ENCODE data around the gene ARHGAP25.
A peak's percentile ranks its signal among the peaks of the same experiment; 100 is the strongest.

The ARHGAP25 gene

DNA sequence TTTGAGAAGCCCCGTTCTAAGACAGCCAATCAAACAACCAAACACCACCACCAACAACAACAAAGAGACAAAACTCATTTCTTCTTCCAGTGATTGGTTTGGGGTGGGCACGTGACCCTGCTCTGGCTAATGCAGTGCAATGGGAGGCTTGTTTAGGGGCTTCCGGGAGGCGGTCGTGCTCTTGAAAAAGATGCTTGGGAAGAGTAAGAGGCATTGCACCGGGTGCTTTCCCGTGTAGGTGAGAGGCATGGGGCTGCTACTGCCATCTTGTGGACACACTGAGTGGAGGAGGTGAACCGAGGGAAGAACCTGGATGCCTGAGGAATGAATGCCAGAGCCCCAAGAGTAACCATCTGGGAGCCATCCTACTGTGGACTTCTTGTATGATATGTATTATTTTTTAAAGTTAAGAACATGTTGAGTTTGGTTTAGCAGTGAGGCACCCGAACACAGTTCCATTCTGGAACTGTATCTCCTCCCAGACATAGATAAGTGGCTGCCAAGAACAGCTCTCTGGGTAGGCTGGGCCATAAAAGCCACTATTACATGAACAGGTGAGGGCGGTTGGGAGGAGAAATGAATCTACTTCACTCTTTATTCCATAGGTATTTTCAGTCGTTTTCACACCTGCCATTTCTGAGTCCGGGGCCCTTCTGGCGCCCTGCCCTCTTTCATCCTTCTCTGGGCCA is 19.1 kb upstream of the ARHGAP25 start:
- peaks cover 0 to 24% (median 11%) of the 10 kb centered on the region in 11 experiments; a peak in 12 of 22 replicates for H3K9me3 ChIP-seq (replicated peaks in 1 of 11)
- peak overlapping the region; percentile 66 to 97 (median 81) for H3K4me2 ChIP-seq
- H3K36me3 ChIP-seq: no peaks in the 10 kb centered on the region
- peak overlapping the region; percentile 7 to 58 (median 41); a peak in 13 of 20 replicates for H3K4me3 ChIP-seq
- H3K27me3 ChIP-seq: no peaks in the 10 kb centered on the region
- H3K27ac ChIP-seq: peak overlapping the region; percentile 78 to 97 (median 90)
- peaks cover 53 to 67% (median 57%) of the 10 kb centered on the region in 10 experiments for H3K4me1 ChIP-seq
- peak overlapping the region; percentile 59 to 85 (median 75) for H3K9ac ChIP-seq
- TF ChIP-seq Cebpa-rat (IDR thresholded peaks at IDR 0.05): no peak
- no peaks in the 10 kb centered on the region for H4K20me1 ChIP-seq

DNA sequence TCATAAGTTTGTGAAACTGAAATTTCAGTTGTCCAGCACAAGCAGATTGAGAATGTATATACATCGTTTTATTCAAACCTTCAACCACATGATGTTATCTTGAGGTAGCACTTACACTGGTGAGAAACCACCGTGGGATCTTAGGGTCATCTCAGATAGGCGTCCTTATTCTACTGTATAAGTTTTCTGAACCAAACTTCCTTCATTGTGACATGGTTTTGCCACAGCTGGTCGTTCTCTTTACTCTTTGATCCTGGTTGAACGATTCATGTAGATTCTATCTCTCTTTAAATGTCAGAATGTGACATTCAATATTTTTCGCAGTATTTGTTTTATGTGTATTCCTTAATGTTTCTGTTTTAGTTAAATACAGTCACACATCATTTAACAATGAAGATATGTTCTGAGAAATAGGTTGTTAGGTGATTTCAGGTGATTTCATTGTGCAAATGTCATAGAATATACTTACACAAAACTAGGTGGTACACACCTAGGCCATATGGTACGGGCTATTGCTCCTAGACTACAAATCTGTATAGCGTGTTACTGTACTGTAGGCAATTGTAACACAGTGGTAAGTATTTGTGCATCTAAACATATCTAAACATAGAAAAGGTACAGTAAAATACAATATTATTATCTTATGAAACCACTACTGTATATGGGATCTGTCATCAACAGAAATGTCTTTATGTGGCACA is 17.9 kb upstream of the ARHGAP25 start:
- Histone ChIP-seq H4K20me1 (no peaks in the 10 kb centered on the region), H3K4me2 (peak overlapping the region; percentile 66 to 97 (median 81); a peak in 19 of 22 replicates)

DNA sequence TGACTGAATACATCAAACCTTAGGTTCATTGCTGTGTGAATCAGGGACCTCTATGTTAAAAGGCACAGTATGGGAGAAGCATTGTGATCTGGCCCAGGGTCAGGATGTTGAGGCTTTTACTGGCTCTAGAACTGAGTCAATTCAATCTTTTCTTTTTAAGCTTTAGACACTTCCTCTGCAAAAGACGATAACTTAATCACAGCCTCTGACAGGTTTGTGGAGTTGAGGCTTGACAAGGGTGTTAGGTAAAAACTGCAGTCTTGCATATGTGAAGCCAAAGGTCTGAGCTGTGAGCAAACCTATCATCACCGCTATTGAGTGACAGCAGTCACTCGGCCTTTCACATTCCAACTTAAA is 17.3 kb upstream of the ARHGAP25 start:
- peaks cover 64 to 77% (median 69%) of the 10 kb centered on the region in 10 experiments for H3K4me1 ChIP-seq
- peak overlapping the region in 2 of 11 experiments; percentile 20 to 89; a peak in 4 of 22 replicates for H3K27ac ChIP-seq
- no peaks in the 10 kb centered on the region for H3K27me3 ChIP-seq
- no peak for TF ChIP-seq Cebpa-rat (IDR thresholded peaks at IDR 0.05)
- no peaks in the 10 kb centered on the region for H3K36me3 ChIP-seq
- H3K4me3 ChIP-seq: no peak overlapping the region
- no peak overlapping the region; a peak in 1 of 22 replicates for H3K4me2 ChIP-seq
- H4K20me1 ChIP-seq: no peaks in the 10 kb centered on the region
- H3K9me3 ChIP-seq (replicated peaks in 1 of 11): peaks cover 0 to 20% (median 7%) of the 10 kb centered on the region in 11 experiments; a peak in 12 of 22 replicates
- H3K9ac ChIP-seq: no peak overlapping the region

More for the DNA sequence above, 17.9 kb upstream of the ARHGAP25 start:
- Histone ChIP-seq H3K36me3 (no peaks in the 10 kb centered on the region), H3K4me1 (peaks cover 59 to 72% (median 64%) of the 10 kb centered on the region in 10 experiments), H3K27me3 (no peaks in the 10 kb centered on the region), H3K27ac (peak overlapping the region in 8 of 11 experiments; percentile 89 to 97 (median 91); a peak in 15 of 22 replicates), H3K9ac (no peak overlapping the region), H3K4me3 (no peak overlapping the region), H3K9me3 (replicated peaks in 1 of 11) (peaks cover 0 to 24% (median 11%) of the 10 kb centered on the region in 11 experiments; a peak in 12 of 22 replicates)
- TF ChIP-seq Cebpa-rat (IDR thresholded peaks at IDR 0.05): no peak

DNA sequence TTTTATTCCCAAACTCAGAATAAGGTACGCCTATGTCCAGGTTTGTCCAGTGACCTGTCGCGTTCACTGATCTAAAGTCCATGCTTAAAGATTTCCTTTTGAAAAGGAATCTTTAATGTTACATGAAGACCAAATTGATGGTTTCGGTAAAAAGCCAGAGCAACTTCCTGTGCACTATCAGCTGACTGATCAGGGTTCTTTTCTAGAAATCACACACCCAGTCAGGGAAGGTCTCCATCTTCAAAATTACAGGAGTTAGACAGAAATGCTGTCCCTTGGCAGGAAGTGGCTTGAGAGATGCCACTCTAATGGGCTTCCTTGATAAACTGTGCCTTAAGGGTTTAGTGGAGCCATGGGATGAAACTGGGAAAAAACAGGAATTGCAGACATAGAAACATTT is 14.7 kb upstream of the ARHGAP25 start:
- Histone ChIP-seq H3K9me3 (replicated peaks in 1 of 11) (peaks cover 0 to 9% (median 0%) of the 10 kb centered on the region in 11 experiments; a peak in 5 of 22 replicates), H3K4me3 (no peak overlapping the region), H3K4me1 (peaks cover 64 to 81% (median 74%) of the 10 kb centered on the region in 10 experiments), H3K27ac (no peak overlapping the region), H4K20me1 (no peaks in the 10 kb centered on the region), H3K36me3 (no peaks in the 10 kb centered on the region), H3K4me2 (peak overlapping the region; percentile 22 to 73 (median 43); a peak in 17 of 22 replicates), H3K9ac (no peak overlapping the region), H3K27me3 (no peaks in the 10 kb centered on the region)
- TF ChIP-seq Cebpa-rat (IDR thresholded peaks at IDR 0.05): no peak

DNA sequence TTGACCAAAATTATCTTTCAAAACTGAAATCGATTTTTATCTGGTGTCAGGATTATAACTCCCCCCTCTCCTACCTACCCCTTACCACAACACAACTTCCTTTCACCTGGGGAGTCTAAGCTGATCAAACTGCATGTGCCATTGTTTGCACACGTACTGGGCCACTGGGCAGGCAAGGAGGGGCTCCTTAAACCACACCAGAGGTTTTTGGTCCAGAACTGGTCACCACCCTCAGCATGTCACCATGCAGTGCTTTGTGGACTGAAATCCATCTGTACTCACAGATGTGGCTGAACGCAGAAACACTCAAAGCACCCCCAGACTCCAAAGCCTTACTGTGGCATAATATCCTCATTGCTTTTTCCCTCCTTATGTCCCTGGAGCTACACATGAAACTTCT is 13.9 kb upstream of the ARHGAP25 start:
- TF ChIP-seq Cebpa-rat (IDR thresholded peaks at IDR 0.05): no peak
- H3K4me2 ChIP-seq: peak overlapping the region; percentile 16 to 80 (median 57); a peak in 17 of 22 replicates
- no peaks in the 10 kb centered on the region for H4K20me1 ChIP-seq

DNA sequence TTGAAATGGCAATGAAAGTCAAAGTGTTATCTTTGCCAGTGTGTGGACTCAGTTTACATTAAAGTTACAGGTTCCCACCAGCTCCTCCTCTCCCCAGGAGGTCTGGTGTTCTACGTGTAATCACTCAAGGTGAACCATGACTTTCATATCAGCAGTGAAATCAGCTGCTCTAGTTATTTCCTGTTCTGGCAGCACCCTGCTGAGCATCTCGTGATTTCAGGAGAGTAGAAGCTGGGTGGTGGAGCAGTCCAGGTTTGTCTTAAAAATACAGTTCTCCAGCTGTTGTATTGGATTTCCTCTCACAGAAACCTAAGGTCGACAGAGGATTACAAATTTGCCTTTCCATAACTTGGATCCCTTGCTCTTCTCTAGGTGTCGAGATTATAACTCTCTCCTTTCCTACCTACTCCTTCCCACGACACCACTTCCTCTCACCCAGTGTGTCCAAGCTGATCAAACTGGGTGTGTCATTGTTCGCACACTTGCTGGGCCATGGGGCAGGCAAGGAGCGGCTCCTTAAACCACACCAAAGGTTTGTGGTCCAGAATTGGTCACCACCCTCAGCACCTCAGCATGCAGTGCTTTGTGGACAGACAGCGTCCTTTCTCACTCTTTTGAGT is 13.0 kb upstream of the ARHGAP25 start:
- H3K9me3 ChIP-seq (replicated peaks in 1 of 11): 0 out of 22 replicates have a peak, but pooled peaks cover 0 to 3% (median 0%) of the 10 kb centered on the region in 11 experiments
- no peaks in the 10 kb centered on the region for H4K20me1 ChIP-seq
- no peak for TF ChIP-seq Cebpa-rat (IDR thresholded peaks at IDR 0.05)
- H3K9ac ChIP-seq: peak overlapping the region in 3 of 11 experiments; percentile 11 to 27 (median 13); a peak in 1 of 22 replicates
- H3K4me3 ChIP-seq: no peak overlapping the region
- peaks cover 64 to 82% (median 74%) of the 10 kb centered on the region in 10 experiments for H3K4me1 ChIP-seq
- H3K36me3 ChIP-seq: no peaks in the 10 kb centered on the region
- H3K27me3 ChIP-seq: no peaks in the 10 kb centered on the region
- H3K4me2 ChIP-seq: peak overlapping the region; percentile 44 to 80 (median 64)
- peak overlapping the region in 10 of 11 experiments; percentile 23 to 68 (median 38); a peak in 19 of 22 replicates for H3K27ac ChIP-seq

More for the DNA sequence above, 13.9 kb upstream of the ARHGAP25 start:
- Histone ChIP-seq H3K27me3 (no peaks in the 10 kb centered on the region), H3K27ac (peak overlapping the region in 2 of 11 experiments; percentile 48 to 68; a peak in 3 of 22 replicates), H3K36me3 (no peaks in the 10 kb centered on the region), H3K9ac (no peak overlapping the region), H3K4me3 (no peak overlapping the region), H3K4me1 (peaks cover 64 to 82% (median 74%) of the 10 kb centered on the region in 10 experiments), H3K9me3 (replicated peaks in 1 of 11) (peaks cover 0 to 8% (median 0%) of the 10 kb centered on the region in 11 experiments; a peak in 5 of 22 replicates)

DNA sequence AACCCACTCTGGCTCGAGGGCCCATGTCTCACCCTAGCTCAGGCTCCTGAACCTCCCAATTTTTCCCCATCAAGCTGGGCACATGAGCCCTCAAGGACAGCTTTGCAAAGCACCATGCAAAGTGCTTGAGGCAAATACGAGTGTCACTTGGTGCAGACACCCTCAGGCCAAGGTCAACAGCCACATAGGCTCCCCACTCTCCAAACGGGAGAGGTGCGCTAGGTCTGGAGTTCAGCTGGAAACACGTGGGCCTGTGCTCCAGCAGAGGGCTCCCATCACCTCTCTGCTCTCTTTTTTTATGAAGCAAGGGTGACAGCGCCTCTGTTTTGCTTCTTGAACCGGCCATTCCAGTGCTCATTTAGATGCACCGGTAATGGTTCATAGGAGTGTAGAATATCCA is 11.9 kb upstream of the ARHGAP25 start:
- peaks cover 66 to 83% (median 77%) of the 10 kb centered on the region in 10 experiments for H3K4me1 ChIP-seq
- TF ChIP-seq Cebpa-rat (IDR thresholded peaks at IDR 0.05): no peak
- 0 out of 22 replicates have a peak, but pooled peaks cover 0 to 2% (median 0%) of the 10 kb centered on the region in 11 experiments for H3K9me3 ChIP-seq (replicated peaks in 1 of 11)
- H3K9ac ChIP-seq: no peak overlapping the region
- H3K27ac ChIP-seq: peak overlapping the region in 4 of 11 experiments; percentile 9 to 96 (median 82); a peak in 4 of 22 replicates
- no peaks in the 10 kb centered on the region for H4K20me1 ChIP-seq
- H3K4me2 ChIP-seq: peak overlapping the region in 9 of 11 experiments; percentile 18 to 80 (median 47); a peak in 13 of 22 replicates
- no peaks in the 10 kb centered on the region for H3K36me3 ChIP-seq
- no peaks in the 10 kb centered on the region for H3K27me3 ChIP-seq
- no peak overlapping the region for H3K4me3 ChIP-seq

DNA sequence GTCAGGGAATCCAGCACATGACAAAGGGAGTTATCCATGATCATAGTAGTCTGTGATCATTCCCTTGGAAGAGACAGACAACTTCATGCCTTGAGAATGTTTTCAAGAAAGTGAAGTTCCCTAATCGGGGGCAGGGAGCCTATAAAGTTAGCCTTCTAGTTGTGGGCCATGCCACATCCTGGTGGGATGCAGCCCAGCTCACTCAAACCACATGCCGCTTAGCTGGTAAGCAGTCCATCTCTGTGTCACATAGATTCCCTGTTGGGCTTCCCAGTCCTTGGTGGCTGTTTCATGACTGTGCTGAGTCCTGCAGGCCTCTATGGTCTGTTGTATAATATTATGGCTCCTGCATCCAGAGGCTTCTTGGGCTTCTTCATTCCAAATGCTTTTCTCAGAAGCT is 11.4 kb upstream of the ARHGAP25 start:
- no peaks in the 10 kb centered on the region for H3K36me3 ChIP-seq
- peak overlapping the region in 8 of 11 experiments; percentile 18 to 80 (median 44); a peak in 13 of 22 replicates for H3K4me2 ChIP-seq
- no peak overlapping the region for H3K4me3 ChIP-seq
- no peaks in the 10 kb centered on the region for H3K27me3 ChIP-seq
- peaks cover 71 to 87% (median 82%) of the 10 kb centered on the region in 10 experiments for H3K4me1 ChIP-seq
- peak overlapping the region in 5 of 11 experiments; percentile 9 to 96 (median 94); a peak in 6 of 22 replicates for H3K27ac ChIP-seq
- TF ChIP-seq Cebpa-rat (IDR thresholded peaks at IDR 0.05): no peak
- H3K9me3 ChIP-seq (replicated peaks in 1 of 11): 0 out of 22 replicates have a peak, but pooled peaks cover 0 to 2% (median 0%) of the 10 kb centered on the region in 11 experiments
- H3K9ac ChIP-seq: no peak overlapping the region
- H4K20me1 ChIP-seq: no peaks in the 10 kb centered on the region
